Activated CD8-positive, alpha-beta memory T cell treated with anti-CD3 and anti-CD28 coated beads, Interleukin-2, amount 10 ng/mL, durations not matched to agents 7 days and 5 days (primary cell): Measurements from ENCODE around the gene NKD2. TPM values are rescaled to one million over a fixed set of nuclear protein-coding genes. Genes with fewer than 3 reads are reported as not detected.

Experiments
- ATAC-seq: fragments of 150-1000 bp; cut with Tn5 transposase; one replicate; pipeline ENCODE4 v1.10.0; 2021; ENCODE audit warnings: moderate library complexity
- CTCF ChIA-PET: fragments of 350-600 bp; sonication (Branson Sonifier 250); formaldehyde crosslinking; loops from one replicate; lab custom pipeline; 2021; ENCODE audit warnings: antibody characterized with exemption; lab: Charles Lee
- DNase-seq: peaks from one replicate; pipeline ENCODE4 v3.0.0-alpha.2; 2020
- H3K27ac Mint-ChIP-seq: one replicate; pipeline ENCODE4 v1.8.0; 2021; ENCODE audit warnings: mild to moderate bottlenecking, mixed read lengths
- H3K27me3 Mint-ChIP-seq: one replicate; pipeline ENCODE4 v1.8.0; 2021; ENCODE audit warnings: mixed read lengths
- H3K36me3 Mint-ChIP-seq: one replicate; pipeline ENCODE4 v1.8.0; 2021; ENCODE audit warnings: mild to moderate bottlenecking, mixed read lengths
- H3K4me1 Mint-ChIP-seq: one replicate; pipeline ENCODE4 v1.8.0; 2021; ENCODE audit warnings: mixed read lengths
- H3K4me3 Mint-ChIP-seq: one replicate; pipeline ENCODE4 v1.8.0; 2021; ENCODE audit warnings: mild to moderate bottlenecking, moderate library complexity, mixed read lengths
- H3K9me3 Mint-ChIP-seq: one replicate; pipeline ENCODE4 v1.8.0; 2022; ENCODE audit warnings: low read depth, mixed read lengths
- total RNA-seq, 2 experiments: library from RNA; stranded (reverse); gene quantifications; one replicate each; pipeline ENCODE4 v1.2.3, GENCODE V29; 2021

The NKD2 gene
- total RNA-seq, 2 experiments from 2014 or later = 4.2 to 6.5 TPM

GRCh38 chr5:1034421-1034905, 25.9 kb downstream of the NKD2 start:
- Mint-ChIP-seq H3K4me3 (no peak overlapping the region), H3K9me3 (peaks cover 2% of the 10 kb centered on the region), H3K4me1 (no peaks in the 10 kb centered on the region), H3K27me3 (no peaks in the 10 kb centered on the region), H3K36me3 (no peaks in the 10 kb centered on the region), H3K27ac (no peak overlapping the region)
- CTCF ChIA-PET = no interaction called here
- ATAC-seq (no peak), DNase-seq (no peak)

GRCh38 chr5:1034986-1035385, 26.4 kb downstream of the NKD2 start:
- H3K4me3 Mint-ChIP-seq = no peak overlapping the region
- DNase-seq (no peak), ATAC-seq (no peak)
- H3K36me3 Mint-ChIP-seq = no peaks in the 10 kb centered on the region
- CTCF ChIA-PET = no interaction called here
- peaks cover 2% of the 10 kb centered on the region for H3K9me3 Mint-ChIP-seq
- H3K27me3 Mint-ChIP-seq = no peaks in the 10 kb centered on the region
- peak overlapping the region; percentile 45 for H3K27ac Mint-ChIP-seq
- no peaks in the 10 kb centered on the region for H3K4me1 Mint-ChIP-seq

GRCh38 chr5:1035421-1036405, 27.1 kb downstream of the NKD2 start:
- DNase-seq (no peak), ATAC-seq (no peak)
- H3K9me3 Mint-ChIP-seq = peaks cover 2% of the 10 kb centered on the region
- CTCF ChIA-PET = no interaction called here
- H3K27ac Mint-ChIP-seq = no peak overlapping the region
- H3K27me3 Mint-ChIP-seq = no peaks in the 10 kb centered on the region
- no peaks in the 10 kb centered on the region for H3K4me1 Mint-ChIP-seq
- H3K4me3 Mint-ChIP-seq = no peak overlapping the region
- no peaks in the 10 kb centered on the region for H3K36me3 Mint-ChIP-seq

- H3K36me3 Mint-ChIP-seq = peaks cover 3% of the 10 kb centered on the region
- H3K27me3 Mint-ChIP-seq = no peaks in the 10 kb centered on the region
- H3K4me1 Mint-ChIP-seq = no peaks in the 10 kb centered on the region
- ATAC-seq = no peak
- DNase-seq = no peak
- CTCF ChIA-PET = no interaction called here
- no peak overlapping the region for H3K4me3 Mint-ChIP-seq
- H3K27ac Mint-ChIP-seq = no peak overlapping the region
- H3K9me3 Mint-ChIP-seq = peaks cover 10% of the 10 kb centered on the region
Observed at GRCh38 chr5:1036504-1037122, 28.0 kb downstream of the NKD2 start.

GRCh38 chr5:1037123-1037670, 28.6 kb downstream of the NKD2 start:
- Mint-ChIP-seq H3K4me3 (no peak overlapping the region), H3K27me3 (no peaks in the 10 kb centered on the region), H3K4me1 (no peaks in the 10 kb centered on the region), H3K36me3 (peaks cover 3% of the 10 kb centered on the region), H3K27ac (no peak overlapping the region), H3K9me3 (peaks cover 15% of the 10 kb centered on the region)
- CTCF ChIA-PET = no interaction called here
- ATAC-seq = no peak
- DNase-seq = no peak

GRCh38 chr5:1037671-1038416, 29.2 kb downstream of the NKD2 start:
- DNase-seq = no peak
- no peak for ATAC-seq
- Mint-ChIP-seq H3K4me1 (no peaks in the 10 kb centered on the region), H3K36me3 (peaks cover 3% of the 10 kb centered on the region), H3K9me3 (peaks cover 21% of the 10 kb centered on the region), H3K27me3 (no peaks in the 10 kb centered on the region), H3K4me3 (no peak overlapping the region), H3K27ac (no peak overlapping the region)
- CTCF ChIA-PET = no interaction called here

- no peaks in the 10 kb centered on the region for H3K4me1 Mint-ChIP-seq
- CTCF ChIA-PET = no interaction called here
Observed at GRCh38 chr5:1038417-1039209, 30.0 kb downstream of the NKD2 start.

GRCh38 chr5:1039210-1039548, 30.6 kb downstream of the NKD2 start:
- H3K9me3 Mint-ChIP-seq = peaks cover 35% of the 10 kb centered on the region
- DNase-seq (no peak), ATAC-seq (no peak)
- H3K36me3 Mint-ChIP-seq = peaks cover 3% of the 10 kb centered on the region
- no peak overlapping the region for H3K27ac Mint-ChIP-seq
- H3K27me3 Mint-ChIP-seq = no peaks in the 10 kb centered on the region
- no peaks in the 10 kb centered on the region for H3K4me1 Mint-ChIP-seq
- no peak overlapping the region for H3K4me3 Mint-ChIP-seq
- CTCF ChIA-PET = no interaction called here

More at GRCh38 chr5:1038417-1039209, 30.0 kb downstream of the NKD2 start:
- Mint-ChIP-seq H3K36me3 (peaks cover 3% of the 10 kb centered on the region), H3K9me3 (peaks cover 29% of the 10 kb centered on the region), H3K27ac (no peak overlapping the region), H3K4me3 (no peak overlapping the region), H3K27me3 (no peaks in the 10 kb centered on the region)
- no peak for DNase-seq
- ATAC-seq = no peak

- Mint-ChIP-seq H3K4me1 (no peaks in the 10 kb centered on the region), H3K4me3 (no peak overlapping the region)
Observed at GRCh38 chr5:1039706-1040260, 31.2 kb downstream of the NKD2 start.

GRCh38 chr5:1040571-1040970, 32.0 kb downstream of the NKD2 start:
- peaks cover 47% of the 10 kb centered on the region for H3K9me3 Mint-ChIP-seq
- no peak for DNase-seq
- H3K4me3 Mint-ChIP-seq = no peak overlapping the region
- no peak overlapping the region for H3K27ac Mint-ChIP-seq
- peaks cover 10% of the 10 kb centered on the region for H3K36me3 Mint-ChIP-seq
- H3K27me3 Mint-ChIP-seq = no peaks in the 10 kb centered on the region
- CTCF ChIA-PET = no interaction called here
- ATAC-seq = no peak
- no peaks in the 10 kb centered on the region for H3K4me1 Mint-ChIP-seq

More at GRCh38 chr5:1039706-1040260, 31.2 kb downstream of the NKD2 start:
- CTCF ChIA-PET = no interaction called here
- Mint-ChIP-seq H3K27ac (no peak overlapping the region), H3K27me3 (no peaks in the 10 kb centered on the region), H3K36me3 (peaks cover 3% of the 10 kb centered on the region), H3K9me3 (peaks cover 40% of the 10 kb centered on the region)
- no peak for ATAC-seq
- DNase-seq = no peak

GRCh38 chr5:1041225-1042143, 32.9 kb downstream of the NKD2 start:
- ATAC-seq = no peak

More at GRCh38 chr5:1041225-1042143, 32.9 kb downstream of the NKD2 start:
- Mint-ChIP-seq H3K27ac (no peak overlapping the region), H3K4me3 (no peak overlapping the region), H3K36me3 (peaks cover 10% of the 10 kb centered on the region), H3K4me1 (no peaks in the 10 kb centered on the region), H3K9me3 (peaks cover 56% of the 10 kb centered on the region), H3K27me3 (no peaks in the 10 kb centered on the region)
- CTCF ChIA-PET = no interaction called here
- DNase-seq = no peak
